IMR-90 (cell line): Measurements from ENCODE around the gene ADCY4. TPM values are rescaled to one million over a fixed set of nuclear protein-coding genes. Genes with fewer than 3 reads are reported as not detected.
A peak's percentile ranks its signal among the peaks of the same experiment; 100 is the strongest.

Experiments used
- ATAC-seq: fragments of 200-7000 bp; cut with Tn5 transposase; 2 replicates; pipeline ENCODE4 v1.9.1; 2020; ENCODE audit warnings: low read depth, mild to moderate bottlenecking, moderate library complexity
- BruUV-seq: library from RNA; stranded (reverse); fragments of 400-500 nt; replicated peaks from 2 replicates; lab custom pipeline; 2021; lab: Mats Ljungman, UMichigan
- CTCF ChIA-PET: fragments of 300-600 bp; formaldehyde crosslinking; extraction: SDS; loops from one replicate; lab custom pipeline; 2021; ENCODE audit warnings: antibody characterized with exemption; lab: Yijun Ruan, JAX
- POLR2A ChIA-PET: fragments of 300-600 bp; sonication (Branson Sonifier 250); formaldehyde crosslinking; loops from one replicate; lab custom pipeline; 2022; ENCODE audit warnings: antibody characterized with exemption; ENCODE audit not compliant: unreplicated experiment; lab: Charles Lee
- DNase-seq: peaks from one replicate; pipeline ENCODE4 v3.0.0; 2013
- H2AFZ ChIP-seq: replicated peaks from 2 replicates; pipeline ENCODE3; 2013; ENCODE audit warnings: low read length, mild to moderate bottlenecking; ENCODE audit not compliant: poor library complexity
- H2AK5ac ChIP-seq: 2 replicates; pipeline ENCODE4 v1.6.1; 2013; ENCODE audit warnings: low read depth, low read length, inconsistent platforms
- H2AK9ac ChIP-seq: replicated peaks from 2 replicates; pipeline ENCODE3; 2013; ENCODE audit warnings: mild to moderate bottlenecking, low read depth, low read length, moderate library complexity; ENCODE audit not compliant: poor library complexity
- H2BK120ac ChIP-seq: 2 replicates; pipeline ENCODE4 v1.6.1; 2013; ENCODE audit warnings: low read depth, low read length, inconsistent platforms
- H2BK15ac ChIP-seq: 3 replicates; pipeline ENCODE4 v1.6.1; 2013; ENCODE audit warnings: low read depth, low read length, inconsistent platforms
- H2BK20ac ChIP-seq: 2 replicates; pipeline ENCODE4 v1.6.1; 2013; ENCODE audit warnings: low read depth, mild to moderate bottlenecking, inconsistent platforms, low read length, moderate library complexity
- H2BK5ac ChIP-seq: 2 replicates; pipeline ENCODE4 v1.6.1; 2013; ENCODE audit warnings: mild to moderate bottlenecking, low read depth, low read length, inconsistent platforms; ENCODE audit not compliant: poor library complexity, severe bottlenecking
- H3K14ac ChIP-seq: replicated peaks from 2 replicates; pipeline ENCODE4 v1.6.1; 2013; ENCODE audit warnings: low read depth, low read length, inconsistent platforms
- H3K18ac ChIP-seq: 2 replicates; pipeline ENCODE4 v1.6.1; 2013; ENCODE audit warnings: low read depth, low read length, control low read depth
- H3K23ac ChIP-seq: 2 replicates; pipeline ENCODE4 v1.6.1; 2013; ENCODE audit warnings: low read depth, low read length, inconsistent platforms
- H3K27ac ChIP-seq: 2 replicates; pipeline ENCODE4 v1.5.1; 2013; ENCODE audit warnings: mild to moderate bottlenecking, control low read depth, low read length; ENCODE audit not compliant: insufficient read depth
- H3K27me3 ChIP-seq: 2 replicates; pipeline ENCODE4 v1.6.1; 2013; ENCODE audit warnings: low read length; ENCODE audit not compliant: control insufficient read depth, insufficient read depth
- H3K36me3 ChIP-seq: 2 replicates; pipeline ENCODE4 v1.6.1; 2013; ENCODE audit warnings: low read length, mixed read lengths; ENCODE audit not compliant: control insufficient read depth, insufficient read depth
- H3K4ac ChIP-seq: 2 replicates; pipeline ENCODE4 v1.6.1; 2013; ENCODE audit warnings: low read depth, low read length, inconsistent platforms
- H3K4me1 ChIP-seq: 2 replicates; pipeline ENCODE4 v1.6.1; 2013; ENCODE audit warnings: low read length, mixed read lengths; ENCODE audit not compliant: control insufficient read depth, insufficient read depth
- H3K4me2 ChIP-seq: 2 replicates; pipeline ENCODE4 v1.6.1; 2013; ENCODE audit warnings: low read depth, mild to moderate bottlenecking, control low read depth, low read length, moderate library complexity
- H3K4me3 ChIP-seq: 2 replicates; pipeline ENCODE4 v1.5.1; 2013; ENCODE audit warnings: low read depth, mild to moderate bottlenecking, control low read depth, low read length, moderate library complexity; ENCODE audit not compliant: insufficient read depth
- H3K56ac ChIP-seq: 2 replicates; pipeline ENCODE4 v1.6.1; 2013; ENCODE audit warnings: low read length, inconsistent platforms; ENCODE audit not compliant: insufficient read depth; ENCODE audit errors: extremely low read depth
- H3K79me1 ChIP-seq, 2 experiments: 2 replicates each; pipeline ENCODE4 v1.6.1; 2013; ENCODE audit warnings: low read length in 2 of 2, inconsistent platforms in 1 of 2, low read depth in 1 of 2
- H3K9ac ChIP-seq: 2 replicates; pipeline ENCODE4 v1.6.1; 2013; ENCODE audit warnings: low read depth, low read length, control low read depth
- H3K9me1 ChIP-seq: 2 replicates; pipeline ENCODE4 v1.6.1; 2013; ENCODE audit warnings: low read length, inconsistent platforms; ENCODE audit not compliant: insufficient read depth
- H3K9me3 ChIP-seq: 2 replicates; pipeline ENCODE4 v1.6.1; 2013; ENCODE audit warnings: low read length; ENCODE audit not compliant: control insufficient read depth, insufficient read depth
- H4K20me1 ChIP-seq: 2 replicates; pipeline ENCODE4 v1.6.1; 2013; ENCODE audit warnings: low read length, inconsistent platforms; ENCODE audit not compliant: insufficient read depth
- H4K5ac ChIP-seq: 2 replicates; pipeline ENCODE4 v1.6.1; 2013; ENCODE audit warnings: mild to moderate bottlenecking, low read depth, low read length, control low read depth
- H4K8ac ChIP-seq, 2 experiments: 2 replicates each; pipeline ENCODE4 v1.6.1; 2013; ENCODE audit warnings: low read depth in 2 of 2, low read length in 2 of 2, control low read depth in 1 of 2, inconsistent platforms in 1 of 2
- H4K91ac ChIP-seq: 2 replicates; pipeline ENCODE4 v1.6.1; 2013; ENCODE audit warnings: low read depth, low read length, inconsistent platforms; ENCODE audit not compliant: insufficient read depth
- CEBPB ChIP-seq: IDR thresholded peaks from 2 replicates; pipeline ENCODE4 v1.6.1; 2012; ENCODE audit warnings: low read depth, low read length, improper control_type of control experiment
- WGBS, 2 experiments: methylation state at CpG; one replicate each; pipeline versions ENCODE4 v1.1.5 to v1.1.7; 2013; ENCODE audit warnings: missing lambda C conversion rate in 2 of 2; ENCODE audit not compliant: insufficient read length in 1 of 2; ENCODE audit errors: extremely low coverage in 2 of 2; 5-methylcytosine and 5-hydroxymethylcytosine counted together
- dilution Hi-C: fragments of 300-500 bp; cut with HindIII; formaldehyde crosslinking; loops from one replicate; pipeline ENCODE4 v1.14.3; 2018; ENCODE audit warnings: low sequenced_read_pairs; ENCODE audit not compliant: unreplicated experiment
- in situ Hi-C: fragments of 300-500 bp; cut with MboI; formaldehyde crosslinking; loops from 3 replicates; pipeline ENCODE4 v1.14.3; 2019; ENCODE audit warnings: low sequenced_read_pairs, inconsistent platforms, mixed read lengths
- intact Hi-C: fragments of 100-400 bp; cut with micrococcal nuclease; formaldehyde crosslinking; loops from 2 replicates; pipeline ENCODE4 v1.10.0; 2022
- polyA plus RNA-seq, 3 experiments: library from polyadenylated mRNA; depleted of rRNA; stranded (reverse); fragments of >200 nt; gene quantifications; 2 replicates each; pipeline ENCODE4 v1.2.3, GENCODE V29; 2012; ENCODE audit warnings: low replicate concordance in 1 of 3
- total RNA-seq: library from RNA; depleted of rRNA; stranded (reverse); fragments of >200 nt; gene quantifications from 2 replicates; pipeline ENCODE4 v1.2.3, GENCODE V29; 2012
- TF ChIP-seq, protein P1 (sequence below): conservative IDR thresholded peaks from 2 replicates; pipeline ENCODE4 v1.5.1; 2012; ENCODE audit warnings: mild to moderate bottlenecking, low read depth, low read length, improper control_type of control experiment

Gene ADCY4
- total and polyA plus RNA-seq, 2 of the 4 experiments (the other 2 are of a cell fraction) = not detected

DNA sequence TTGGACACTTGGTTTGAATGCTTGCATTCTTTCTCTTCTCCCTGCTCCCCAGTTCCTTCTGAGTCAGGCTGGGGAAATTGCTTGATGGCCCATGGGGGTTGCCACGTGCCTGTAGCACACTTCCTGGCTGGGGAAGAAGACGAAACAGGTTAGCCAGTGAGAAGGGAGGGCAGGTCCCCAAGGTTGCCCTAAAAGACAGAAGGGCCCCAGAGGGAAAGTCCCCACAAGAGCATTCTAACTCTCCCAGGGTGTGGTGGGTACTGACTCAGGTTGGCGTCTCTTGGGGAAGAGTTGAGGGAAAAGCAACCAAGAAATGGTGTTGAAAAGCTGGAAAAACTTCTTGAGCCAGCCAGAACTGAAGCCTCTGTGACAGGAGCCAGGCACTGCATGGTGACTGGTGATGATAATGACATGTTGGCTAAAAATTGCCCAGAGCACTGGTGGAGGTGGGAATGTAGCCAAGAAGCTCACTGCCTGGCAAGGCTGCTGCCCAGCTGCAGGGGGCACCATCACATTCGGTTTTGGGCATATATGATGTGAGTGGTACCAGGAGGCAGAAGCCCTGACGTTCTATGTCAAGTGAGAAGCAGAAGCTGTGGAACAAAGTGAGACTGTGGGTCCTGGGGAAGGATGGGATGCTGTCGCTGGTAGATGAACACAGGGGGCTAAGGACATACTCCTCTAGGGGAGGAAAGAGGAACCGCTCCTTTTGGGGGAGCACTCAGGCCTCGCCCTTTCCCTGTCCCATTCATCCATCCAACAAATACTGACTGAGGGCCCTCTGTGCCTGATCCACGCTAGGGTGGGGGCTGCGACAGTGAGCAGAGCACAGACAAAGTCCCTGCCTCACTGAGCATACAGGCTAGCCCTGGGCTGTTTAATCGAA, 55.3 kb downstream of the ADCY4 start:
- Histone ChIP-seq H2BK5ac (no peak overlapping the region), H4K8ac (no peak overlapping the region), H2AK9ac (no peak overlapping the region), H3K56ac (no peak overlapping the region), H3K79me1 (peaks cover 3 to 15% of the 10 kb centered on the region in 2 experiments), H3K9me3 (no peaks in the 10 kb centered on the region), H3K23ac (no peak overlapping the region), H3K36me3 (no peaks in the 10 kb centered on the region), H3K4me2 (no peak overlapping the region), H3K27me3 (no peaks in the 10 kb centered on the region), H3K14ac (no peak overlapping the region), H3K9me1 (no peaks in the 10 kb centered on the region; the same call in 1 of the 2 replicates), H3K18ac (no peak overlapping the region), H2AK5ac (no peak overlapping the region), H3K4me1 (no peaks in the 10 kb centered on the region; the same call in 1 of the 2 replicates), H3K4me3 (no peak overlapping the region), H2BK15ac (no peak overlapping the region), H3K27ac (no peak overlapping the region), H3K4ac (no peak overlapping the region), H4K20me1 (no peaks in the 10 kb centered on the region), H4K5ac (no peak overlapping the region), H2BK120ac (no peak overlapping the region), H3K9ac (no peak overlapping the region), H2BK20ac (no peak overlapping the region), H4K91ac (no peak overlapping the region), H2AFZ (no peak overlapping the region)
- ATAC-seq (peak; percentile 35; the same call in 1 of the 2 replicates), DNase-seq (no peak)
- in situ Hi-C loops (no loop called here), dilution Hi-C loops (no loop called here), intact Hi-C loops (no loop called here)
- no peak for TF ChIP-seq CEBPB
- TF ChIP-seq, protein P1, sequence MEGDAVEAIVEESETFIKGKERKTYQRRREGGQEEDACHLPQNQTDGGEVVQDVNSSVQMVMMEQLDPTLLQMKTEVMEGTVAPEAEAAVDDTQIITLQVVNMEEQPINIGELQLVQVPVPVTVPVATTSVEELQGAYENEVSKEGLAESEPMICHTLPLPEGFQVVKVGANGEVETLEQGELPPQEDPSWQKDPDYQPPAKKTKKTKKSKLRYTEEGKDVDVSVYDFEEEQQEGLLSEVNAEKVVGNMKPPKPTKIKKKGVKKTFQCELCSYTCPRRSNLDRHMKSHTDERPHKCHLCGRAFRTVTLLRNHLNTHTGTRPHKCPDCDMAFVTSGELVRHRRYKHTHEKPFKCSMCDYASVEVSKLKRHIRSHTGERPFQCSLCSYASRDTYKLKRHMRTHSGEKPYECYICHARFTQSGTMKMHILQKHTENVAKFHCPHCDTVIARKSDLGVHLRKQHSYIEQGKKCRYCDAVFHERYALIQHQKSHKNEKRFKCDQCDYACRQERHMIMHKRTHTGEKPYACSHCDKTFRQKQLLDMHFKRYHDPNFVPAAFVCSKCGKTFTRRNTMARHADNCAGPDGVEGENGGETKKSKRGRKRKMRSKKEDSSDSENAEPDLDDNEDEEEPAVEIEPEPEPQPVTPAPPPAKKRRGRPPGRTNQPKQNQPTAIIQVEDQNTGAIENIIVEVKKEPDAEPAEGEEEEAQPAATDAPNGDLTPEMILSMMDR = peak; percentile 17; the same call in 1 of the 2 replicates
- POLR2A ChIA-PET = no interaction called here
- no TSS peak for BruUV-seq
- CTCF ChIA-PET = no interaction called here
- no CpG with 5 or more reads among the region's 11 CpGs for WGBS, 2 experiments
